Measurements from ENCODE around the gene ACACA. TPM values are rescaled to one million over a fixed set of nuclear protein-coding genes. Genes with fewer than 3 reads are reported as not detected.

ACACA gene
- polyA plus RNA-seq, 1 experiment: 57.9 TPM

DNA sequence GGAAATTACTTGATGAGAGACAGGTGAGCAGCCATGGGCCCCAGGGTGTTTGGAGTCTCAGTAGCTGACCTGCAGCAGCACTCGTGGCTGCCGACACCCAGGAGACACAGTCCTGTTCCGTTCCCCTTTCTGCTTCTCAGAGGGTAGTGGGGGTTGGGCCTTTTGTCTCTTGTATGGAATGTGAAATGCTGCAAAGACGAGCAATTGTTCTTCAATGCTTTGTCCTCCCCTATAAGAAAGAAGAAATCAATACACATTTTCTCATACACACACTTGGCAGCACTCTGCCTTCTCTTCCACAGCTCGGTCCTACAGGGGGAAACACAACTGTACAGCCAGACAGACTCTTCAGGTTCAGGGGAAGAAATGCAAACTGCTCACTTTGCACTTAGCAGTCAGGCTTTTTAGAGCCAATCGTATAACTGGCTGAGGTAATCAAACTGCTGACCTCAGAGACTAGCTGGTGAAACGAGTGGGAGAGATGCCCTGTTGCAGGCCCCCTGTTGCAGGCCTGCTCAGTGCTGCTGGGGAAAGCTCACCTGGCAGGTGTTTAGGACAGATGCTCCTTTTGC lies 361.2 kb downstream of the ACACA start:
- TF ChIP-seq, protein P1, sequence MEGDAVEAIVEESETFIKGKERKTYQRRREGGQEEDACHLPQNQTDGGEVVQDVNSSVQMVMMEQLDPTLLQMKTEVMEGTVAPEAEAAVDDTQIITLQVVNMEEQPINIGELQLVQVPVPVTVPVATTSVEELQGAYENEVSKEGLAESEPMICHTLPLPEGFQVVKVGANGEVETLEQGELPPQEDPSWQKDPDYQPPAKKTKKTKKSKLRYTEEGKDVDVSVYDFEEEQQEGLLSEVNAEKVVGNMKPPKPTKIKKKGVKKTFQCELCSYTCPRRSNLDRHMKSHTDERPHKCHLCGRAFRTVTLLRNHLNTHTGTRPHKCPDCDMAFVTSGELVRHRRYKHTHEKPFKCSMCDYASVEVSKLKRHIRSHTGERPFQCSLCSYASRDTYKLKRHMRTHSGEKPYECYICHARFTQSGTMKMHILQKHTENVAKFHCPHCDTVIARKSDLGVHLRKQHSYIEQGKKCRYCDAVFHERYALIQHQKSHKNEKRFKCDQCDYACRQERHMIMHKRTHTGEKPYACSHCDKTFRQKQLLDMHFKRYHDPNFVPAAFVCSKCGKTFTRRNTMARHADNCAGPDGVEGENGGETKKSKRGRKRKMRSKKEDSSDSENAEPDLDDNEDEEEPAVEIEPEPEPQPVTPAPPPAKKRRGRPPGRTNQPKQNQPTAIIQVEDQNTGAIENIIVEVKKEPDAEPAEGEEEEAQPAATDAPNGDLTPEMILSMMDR (IDR thresholded peaks at IDR 0.05; ENCODE audit: low read depth, low read length): no peak
- Histone ChIP-seq H3K27ac (ENCODE audit: low read depth, low read length) (no peak overlapping the region), H3K4me3 (ENCODE audit: low read depth, low read length) (no peak overlapping the region), H3K27me3 (ENCODE audit: control insufficient read depth, insufficient read depth, low read length) (no peaks in the 10 kb centered on the region), H3K9me3 (ENCODE audit: control insufficient read depth, insufficient read depth, low read length) (no peaks in the 10 kb centered on the region)
- ChIA-PET POLR2A (no interaction called here), CTCF (interaction anchor here (0.7 to 5.3 kb wide), 4 partner anchors 78 to 443 kb away, joined by 3 to 103 read pairs (median 50); partner anchors contain the start of gene MRM1)
- no peak for DNase-seq (ENCODE audit: low read depth, low spot score)

DNA sequence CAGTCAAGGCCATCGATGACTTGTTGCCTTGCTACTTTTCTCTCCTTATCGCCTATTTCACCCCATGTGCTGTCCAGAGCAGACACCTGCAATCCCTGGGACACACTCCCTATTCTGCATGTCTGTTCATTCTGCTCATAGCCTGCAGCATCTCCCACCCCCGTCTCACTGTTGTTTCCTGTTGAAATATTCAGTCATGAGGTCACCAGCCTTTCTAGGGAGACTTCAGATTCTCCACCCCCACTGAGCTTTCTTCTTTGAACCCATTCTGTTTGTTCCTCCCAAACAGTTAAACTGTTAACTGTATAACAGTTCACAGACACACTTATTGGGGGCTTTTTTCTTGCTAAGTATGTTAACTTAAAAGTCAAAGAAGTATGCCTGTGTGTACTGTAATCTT lies 363.4 kb downstream of the ACACA start:
- DNase-seq (ENCODE audit: low read depth, low spot score): no peak
- TF ChIP-seq, protein P1 (IDR thresholded peaks at IDR 0.05; ENCODE audit: low read depth, low read length): no peak
- CTCF ChIA-PET: interaction anchor here (0.8 to 1.7 kb wide), 2 partner anchors 197 to 440 kb away, joined by 4 read pairs; no protein-coding TSS in a partner anchor
- Histone ChIP-seq H3K9me3 (ENCODE audit: control insufficient read depth, insufficient read depth, low read length) (no peaks in the 10 kb centered on the region), H3K27me3 (ENCODE audit: control insufficient read depth, insufficient read depth, low read length) (no peaks in the 10 kb centered on the region), H3K4me3 (ENCODE audit: low read depth, low read length) (no peak overlapping the region), H3K27ac (ENCODE audit: low read depth, low read length) (no peak overlapping the region)
- POLR2A ChIA-PET: no interaction called here

DNA sequence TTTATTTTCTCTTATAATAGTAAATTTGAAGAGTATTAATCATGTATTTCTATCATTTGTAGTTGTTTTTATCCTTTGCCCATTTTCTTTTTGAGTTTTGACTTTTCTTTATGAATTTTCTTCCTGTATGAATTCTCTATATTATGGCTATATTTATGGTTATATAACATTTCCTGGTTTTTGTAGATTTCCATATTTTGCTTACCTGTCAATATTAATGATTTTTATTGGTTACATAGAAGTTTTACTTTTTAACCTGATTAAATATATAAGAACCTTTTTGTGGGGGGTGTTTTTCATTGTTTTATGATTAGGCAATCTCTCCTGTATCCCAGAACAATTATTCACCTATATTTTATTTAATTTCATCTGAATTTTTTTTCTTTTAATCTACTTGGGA lies 364.7 kb downstream of the ACACA start:
- POLR2A ChIA-PET: interaction anchor here (0.6 kb wide), 1 partner anchor 122 kb away, joined by 9 read pairs; no protein-coding TSS in a partner anchor
- H3K27me3 ChIP-seq (ENCODE audit: control insufficient read depth, insufficient read depth, low read length): no peaks in the 10 kb centered on the region
- TF ChIP-seq, protein P1 (IDR thresholded peaks at IDR 0.05; ENCODE audit: low read depth, low read length): no peak
- DNase-seq (ENCODE audit: low read depth, low spot score): no peak
- H3K27ac ChIP-seq (ENCODE audit: low read depth, low read length): no peak overlapping the region
- no peaks in the 10 kb centered on the region for H3K9me3 ChIP-seq (ENCODE audit: control insufficient read depth, insufficient read depth, low read length)
- no peak overlapping the region for H3K4me3 ChIP-seq (ENCODE audit: low read depth, low read length)
- CTCF ChIA-PET: interaction anchor here (1.7 kb wide), 1 partner anchor 198 kb away, joined by 4 read pairs; no protein-coding TSS in a partner anchor

DNA sequence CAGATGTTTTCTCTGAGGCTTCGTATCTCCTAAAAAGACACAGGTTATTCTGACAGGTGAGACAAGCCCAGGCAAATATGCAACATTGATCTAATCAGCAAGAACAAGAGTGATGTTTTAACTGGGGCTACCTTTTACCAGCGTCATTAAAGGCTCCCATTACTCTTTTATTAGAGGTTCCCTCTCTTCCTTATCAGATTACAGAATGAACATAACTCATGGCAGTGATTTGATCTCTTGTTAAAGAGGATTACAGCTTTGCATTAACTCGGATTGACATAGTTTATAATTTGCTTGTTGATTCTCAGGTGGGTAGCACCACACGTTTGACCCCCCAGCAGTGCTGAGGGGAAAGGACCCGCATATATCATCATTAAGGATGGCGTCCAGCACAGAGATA lies 367.4 kb downstream of the ACACA start:
- POLR2A ChIA-PET: no interaction called here
- CTCF ChIA-PET: interaction anchor here (2.8 kb wide), 1 partner anchor 8 kb away, joined by 24 read pairs; no protein-coding TSS in a partner anchor
- Histone ChIP-seq H3K9me3 (ENCODE audit: control insufficient read depth, insufficient read depth, low read length) (no peaks in the 10 kb centered on the region), H3K27ac (ENCODE audit: low read depth, low read length) (no peak overlapping the region), H3K27me3 (ENCODE audit: control insufficient read depth, insufficient read depth, low read length) (no peaks in the 10 kb centered on the region), H3K4me3 (ENCODE audit: low read depth, low read length) (no peak overlapping the region)
- no peak for DNase-seq (ENCODE audit: low read depth, low spot score)
- TF ChIP-seq, protein P1 (IDR thresholded peaks at IDR 0.05; ENCODE audit: low read depth, low read length): no peak

DNA sequence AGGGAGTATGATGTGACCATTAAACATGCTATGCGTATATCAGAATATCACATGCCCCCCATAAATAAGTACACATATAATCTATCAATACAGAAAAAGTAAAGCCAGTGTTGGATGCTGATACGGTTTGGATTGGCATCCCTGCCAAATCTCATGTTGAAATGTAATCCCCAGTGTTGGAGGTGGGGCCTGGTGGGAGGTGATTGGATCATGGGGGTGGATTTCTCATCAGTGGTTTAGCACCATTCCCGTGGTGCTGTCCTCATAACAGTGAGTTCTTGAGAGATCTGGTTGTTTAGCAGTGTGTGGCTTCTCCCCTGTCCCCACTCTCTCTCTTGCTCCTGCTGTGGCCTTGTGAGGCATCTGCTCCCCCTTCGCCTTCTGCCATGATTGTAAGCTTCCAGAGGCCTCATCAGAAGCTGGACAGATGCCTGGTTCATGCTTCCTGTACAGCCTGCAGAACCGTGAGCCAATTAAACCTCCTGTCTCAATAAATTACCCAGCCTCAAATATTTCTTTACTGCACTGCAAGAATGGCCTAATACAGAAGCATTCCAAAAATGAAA lies 369.0 kb downstream of the ACACA start:
- no peak for DNase-seq (ENCODE audit: low read depth, low spot score)
- Histone ChIP-seq H3K4me3 (ENCODE audit: low read depth, low read length) (no peak overlapping the region), H3K9me3 (ENCODE audit: control insufficient read depth, insufficient read depth, low read length) (no peaks in the 10 kb centered on the region), H3K27me3 (ENCODE audit: control insufficient read depth, insufficient read depth, low read length) (no peaks in the 10 kb centered on the region), H3K27ac (ENCODE audit: low read depth, low read length) (no peak overlapping the region)
- TF ChIP-seq, protein P1 (IDR thresholded peaks at IDR 0.05; ENCODE audit: low read depth, low read length): no peak
- POLR2A ChIA-PET: no interaction called here
- CTCF ChIA-PET: interaction anchor here (2.8 kb wide), 1 partner anchor 10 kb away, joined by 24 read pairs; no protein-coding TSS in a partner anchor

Measured in AG04450 (cell line).